HG03565 (cell line): Measurements from ENCODE around the gene USO1.
"Not testable (repeated sequence)": the region's sequence is repeated elsewhere in the genome, so short reads cannot be mapped to it uniquely, and the experiment has no call there.

Experiments used
- ATAC-seq: cut with Tn5 transposase; IDR thresholded peaks from one replicate; pipeline ENCODE4 v1.9.1; 2021; ENCODE audit warnings: mild to moderate bottlenecking, moderate library complexity; ENCODE audit not compliant: unreplicated experiment

Gene USO1

DNA sequence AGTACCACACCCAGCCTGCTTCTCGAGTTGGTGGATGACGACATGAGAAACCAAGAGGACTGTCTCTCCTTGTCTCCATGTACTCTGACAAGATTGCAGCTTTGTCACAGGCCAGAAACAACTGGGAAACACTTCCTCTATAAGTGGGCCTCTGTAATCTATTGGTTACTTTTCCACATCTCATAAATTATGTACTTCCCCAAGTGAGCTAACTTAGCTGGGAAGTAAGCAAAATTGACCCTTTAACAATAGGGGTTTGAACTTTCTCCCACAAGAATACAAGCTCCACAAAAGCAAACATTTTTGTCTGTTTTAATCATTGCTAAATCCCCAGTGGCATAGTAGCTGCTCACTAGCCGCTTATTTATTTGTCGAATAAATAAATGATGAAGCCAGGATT lies 14.1 kb upstream of the USO1 start:
- no peak for ATAC-seq

DNA sequence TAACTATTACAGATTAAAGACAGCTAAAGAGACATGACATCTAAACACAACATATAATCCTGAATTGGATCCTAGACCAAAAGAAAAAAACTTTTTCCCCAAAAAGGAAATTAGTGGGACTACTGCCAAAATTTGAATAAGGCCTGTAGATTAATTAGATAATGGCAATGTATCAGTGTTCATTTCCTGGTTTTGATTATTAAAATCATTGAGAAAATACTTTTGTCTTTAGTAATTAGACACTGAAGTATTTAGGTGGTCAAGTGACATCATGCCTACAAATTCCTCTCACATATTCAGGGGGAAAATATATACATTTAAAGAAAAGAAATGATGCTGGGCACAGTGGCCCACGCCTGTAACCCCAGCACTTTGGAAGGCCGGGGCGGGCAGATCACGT lies 10.4 kb upstream of the USO1 start:
- ATAC-seq: no peak

DNA sequence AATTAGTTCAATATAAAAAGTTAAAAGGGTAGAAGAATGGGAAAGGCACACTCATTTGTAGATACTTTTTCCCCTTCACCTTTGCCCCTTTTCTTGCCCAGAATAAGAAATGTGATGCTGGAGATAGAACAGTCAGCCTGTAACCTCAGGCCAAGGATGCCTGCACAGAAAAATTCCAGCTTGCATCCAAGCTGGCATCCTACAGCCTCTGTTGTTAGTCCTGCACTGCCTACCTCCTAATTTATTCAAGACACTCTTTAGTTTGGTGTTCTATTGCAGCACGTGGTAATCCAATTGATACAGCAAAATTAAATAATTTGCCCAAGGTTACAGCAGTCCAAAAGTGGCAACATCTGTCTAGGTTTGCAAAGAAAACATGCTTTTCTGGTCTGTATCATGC lies 9.7 kb upstream of the USO1 start:
- ATAC-seq: no peak

DNA sequence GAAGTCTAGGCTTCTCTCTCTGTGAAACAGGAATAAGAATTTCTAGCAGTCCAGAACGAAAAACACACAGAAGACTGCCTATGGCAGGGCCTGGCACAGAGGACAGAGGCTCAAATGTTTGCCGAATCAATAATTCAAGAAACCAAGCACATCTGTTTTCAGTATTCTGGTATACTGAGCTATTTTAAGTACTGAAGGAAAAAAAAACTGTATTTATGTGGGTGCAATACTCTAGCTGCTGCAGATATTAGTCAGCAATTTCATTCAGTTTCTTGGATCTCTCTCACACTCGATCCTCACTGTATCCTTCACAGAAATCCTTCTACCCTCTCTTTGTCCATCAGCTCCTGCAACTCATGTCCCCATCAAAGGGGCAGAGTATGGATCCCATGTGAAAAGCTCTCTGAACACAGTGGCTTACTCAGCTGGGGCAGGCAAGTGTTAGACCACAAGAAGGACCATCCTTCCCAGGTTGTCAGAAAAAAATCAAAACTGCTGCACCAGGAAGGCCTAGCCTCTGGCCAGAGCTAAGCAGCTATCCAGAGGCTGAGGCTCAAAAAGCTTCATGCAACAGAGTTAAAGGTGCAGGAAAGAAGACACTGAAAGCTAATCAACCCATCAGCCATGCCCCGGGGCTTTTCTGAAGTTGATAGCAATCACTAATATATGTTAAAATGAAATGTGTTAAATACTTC lies 9.1 kb upstream of the USO1 start:
- ATAC-seq: no peak

DNA sequence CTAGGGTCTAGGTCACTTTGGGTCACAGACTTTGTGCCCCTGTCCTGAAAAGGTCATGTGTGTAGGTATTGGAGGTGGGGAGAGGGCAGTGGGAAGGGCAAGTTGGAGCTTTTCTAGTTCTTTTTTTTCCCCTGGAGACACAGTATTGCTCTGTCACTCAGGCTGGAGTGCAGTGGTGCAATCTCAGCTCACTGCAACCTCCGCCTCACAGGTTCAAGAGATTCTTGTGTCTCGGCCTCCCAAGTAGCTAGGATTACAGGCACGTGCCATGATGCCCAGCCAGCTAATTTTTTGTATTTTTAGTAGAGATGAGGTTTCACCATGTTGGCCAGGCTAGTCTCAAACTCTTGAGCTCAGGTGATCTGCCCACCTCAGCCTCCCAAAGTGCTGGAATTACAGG lies 8.3 kb upstream of the USO1 start:
- ATAC-seq: not testable (repeated sequence)

DNA sequence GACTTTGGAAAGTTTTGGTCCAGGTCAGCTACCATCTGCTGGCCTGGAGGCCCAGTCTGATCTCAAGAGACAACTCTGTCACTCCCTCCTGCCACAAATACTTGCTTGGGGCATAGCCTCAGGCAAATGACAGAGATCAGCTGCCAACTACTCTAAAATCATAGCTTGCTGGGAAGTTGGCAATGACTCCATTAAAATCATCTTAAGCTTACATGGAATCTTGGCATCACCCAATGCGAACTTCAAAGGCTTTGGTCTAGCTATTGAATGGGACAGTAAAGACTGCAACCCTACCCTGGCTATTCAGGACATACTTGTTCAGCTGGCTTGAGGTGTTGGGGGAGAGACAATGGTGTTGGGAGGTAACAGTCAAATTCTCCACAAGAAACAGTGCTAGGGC lies 7.0 kb upstream of the USO1 start:
- no peak for ATAC-seq

DNA sequence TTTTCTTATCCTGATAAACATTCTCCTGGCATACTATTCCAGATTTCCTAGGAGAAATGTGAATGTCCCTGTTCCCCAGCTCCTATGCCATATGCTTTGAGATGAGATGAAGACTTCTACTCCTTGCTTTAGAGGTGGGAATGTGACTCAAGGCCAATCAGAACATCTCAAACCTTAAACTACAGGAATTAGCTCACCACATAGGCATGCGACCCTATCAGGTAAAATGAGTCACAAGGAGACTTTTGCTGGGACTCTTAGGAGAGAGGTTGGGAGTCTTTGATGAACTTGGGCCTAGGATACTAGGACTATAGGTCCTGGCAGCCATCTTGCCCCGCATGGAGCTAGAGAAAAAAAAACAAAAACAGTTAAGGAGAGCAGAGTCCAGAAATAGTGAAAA lies 5.8 kb upstream of the USO1 start:
- no peak for ATAC-seq

DNA sequence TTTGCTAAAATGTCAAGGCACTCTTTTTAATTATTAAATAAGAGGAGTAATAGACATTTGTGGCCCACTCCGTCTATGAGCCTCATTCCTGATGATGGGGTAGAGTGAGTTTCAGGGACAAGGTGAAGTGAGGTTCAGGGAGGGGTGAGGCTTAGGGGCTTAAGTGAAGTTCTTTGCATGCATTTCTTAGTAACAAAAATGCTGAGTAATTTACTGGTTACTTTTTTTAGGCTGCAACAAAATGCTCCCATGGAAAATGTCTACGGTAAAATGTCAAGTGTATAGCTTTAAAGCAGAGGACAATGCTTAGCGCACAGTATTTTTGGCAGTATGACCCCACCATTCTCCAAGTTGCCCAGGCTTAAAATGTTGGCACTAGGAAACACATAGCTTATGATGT lies 2.0 kb upstream of the USO1 start:
- ATAC-seq: no peak

DNA sequence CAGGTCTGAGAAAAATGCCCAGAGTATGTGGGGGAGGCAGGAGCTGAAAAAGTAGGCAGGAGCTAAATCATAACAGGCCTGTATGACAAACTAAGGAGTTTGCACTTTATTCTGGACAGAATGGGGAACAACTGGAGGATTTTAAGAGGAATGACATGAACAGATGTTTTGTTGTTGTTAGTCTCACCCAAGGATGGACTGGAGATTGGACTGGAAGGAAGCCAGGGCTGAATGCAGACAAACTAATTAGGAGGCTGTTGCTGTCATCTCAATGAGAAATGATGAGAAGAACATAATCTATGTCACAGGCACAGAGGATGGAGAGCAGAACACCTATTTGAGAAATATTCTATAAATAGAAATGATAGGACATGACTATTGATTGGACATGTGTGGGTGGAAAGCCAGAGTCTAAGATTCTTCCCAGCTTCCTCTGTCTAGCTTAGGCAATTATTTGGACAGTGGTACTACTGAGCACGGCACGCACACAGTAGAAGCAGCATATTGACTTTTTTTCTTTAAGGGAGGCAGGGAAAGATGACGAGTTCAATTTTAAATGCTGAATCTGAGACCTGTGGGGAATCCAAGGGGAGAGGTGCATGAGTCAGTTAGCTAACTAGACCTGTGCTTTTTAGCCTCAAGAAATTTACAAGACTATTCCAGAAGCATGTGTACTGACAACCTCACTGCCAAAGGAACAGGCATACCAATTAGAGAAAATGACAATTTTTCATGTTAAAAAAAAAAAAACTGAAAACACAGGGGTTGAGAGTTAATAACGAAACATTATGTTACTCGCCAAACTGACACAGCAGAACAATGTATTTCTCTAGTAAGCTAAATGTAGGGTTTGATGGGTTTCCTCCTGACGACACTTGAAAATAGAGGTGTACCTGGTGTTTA lies 963 bp upstream of the USO1 start:
- ATAC-seq: no peak

DNA sequence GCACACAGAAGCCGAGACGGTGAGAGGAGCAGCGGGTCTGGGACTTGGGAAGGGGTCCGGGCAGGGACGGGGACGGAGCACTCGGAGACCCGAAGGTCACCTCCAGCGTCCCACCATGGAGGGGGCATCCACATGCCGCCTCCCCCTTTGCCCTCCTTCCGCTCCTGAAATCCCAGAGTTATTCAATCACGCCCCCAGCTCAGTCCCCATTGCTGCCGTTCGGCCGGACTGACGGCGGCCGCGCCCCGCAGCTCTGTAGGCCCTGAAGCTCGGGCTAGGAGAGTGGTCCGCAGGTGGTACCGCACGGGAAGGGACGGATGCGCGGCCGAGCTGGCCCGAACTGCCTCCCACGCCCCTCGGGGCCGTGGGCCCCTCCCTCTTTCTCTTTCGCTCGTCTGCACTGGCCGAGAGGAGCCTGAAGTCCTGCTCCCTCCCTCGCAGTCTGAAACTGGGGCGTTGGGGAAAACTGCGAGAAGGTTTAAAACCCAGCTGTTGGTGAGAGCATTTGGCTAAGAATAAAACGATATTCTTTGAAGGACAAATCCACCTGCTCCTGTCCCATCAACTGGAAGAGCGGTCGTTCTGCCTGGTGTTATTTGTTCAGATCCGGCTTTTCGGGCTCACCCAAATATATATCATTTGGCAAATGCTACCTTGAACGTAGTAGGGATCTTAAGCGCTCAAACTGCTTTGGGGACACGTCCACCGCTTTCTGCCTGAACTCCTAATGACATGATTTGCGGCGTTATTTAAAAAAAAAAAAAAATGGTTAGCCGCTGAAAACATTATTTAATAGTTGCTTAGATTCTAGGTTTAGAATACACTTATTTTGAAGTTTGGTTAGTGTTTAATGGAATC lies 719 bp downstream of the USO1 start:
- ATAC-seq: peak; percentile 29

DNA sequence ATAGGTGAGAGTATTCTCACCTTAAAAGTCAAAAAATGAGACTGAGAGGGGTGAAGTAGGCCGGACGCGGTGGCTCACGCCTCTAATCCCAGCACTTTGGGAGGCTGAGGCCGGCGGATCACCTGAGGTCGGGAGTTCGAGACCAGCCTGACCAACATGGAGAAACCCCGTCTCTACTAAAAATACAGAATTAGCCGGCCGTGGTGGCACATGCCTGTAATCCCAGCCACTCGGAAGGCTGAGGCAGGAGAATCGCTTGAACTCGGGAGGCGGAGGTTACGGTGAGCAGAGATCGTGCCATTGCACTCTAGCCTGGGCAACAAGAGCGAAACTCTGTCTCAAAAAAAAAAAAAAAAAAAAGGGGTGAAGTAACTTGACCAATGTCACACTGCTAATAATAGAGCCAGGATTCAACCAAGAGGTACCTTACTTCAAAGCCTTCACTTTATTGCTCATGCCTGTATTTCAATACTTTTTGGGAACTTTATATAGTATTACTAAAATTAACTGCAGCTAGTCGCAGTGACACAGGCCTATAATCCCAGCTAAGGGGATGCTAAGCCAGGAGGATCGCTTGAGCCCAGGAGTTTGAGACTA lies 1.7 kb downstream of the USO1 start:
- ATAC-seq: not testable (repeated sequence)

DNA sequence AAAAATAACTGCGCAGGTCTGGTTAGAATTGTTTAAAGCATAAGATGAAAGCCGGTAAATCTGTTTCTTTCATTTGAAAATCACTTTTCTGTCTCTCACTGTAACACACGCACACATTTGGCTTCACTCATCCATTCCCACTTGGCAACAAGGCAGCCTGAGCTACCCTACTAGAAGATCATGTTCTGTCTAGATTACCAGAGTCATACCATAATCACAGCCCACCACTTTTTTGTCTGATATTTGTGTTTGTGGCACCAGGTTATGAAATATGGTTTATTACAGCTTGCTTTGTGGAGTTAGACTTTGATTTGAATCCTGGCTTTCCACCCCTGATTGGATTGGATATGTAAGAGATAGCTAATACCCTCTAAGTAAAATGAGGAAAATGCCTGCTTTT lies 2.2 kb downstream of the USO1 start:
- no peak for ATAC-seq

DNA sequence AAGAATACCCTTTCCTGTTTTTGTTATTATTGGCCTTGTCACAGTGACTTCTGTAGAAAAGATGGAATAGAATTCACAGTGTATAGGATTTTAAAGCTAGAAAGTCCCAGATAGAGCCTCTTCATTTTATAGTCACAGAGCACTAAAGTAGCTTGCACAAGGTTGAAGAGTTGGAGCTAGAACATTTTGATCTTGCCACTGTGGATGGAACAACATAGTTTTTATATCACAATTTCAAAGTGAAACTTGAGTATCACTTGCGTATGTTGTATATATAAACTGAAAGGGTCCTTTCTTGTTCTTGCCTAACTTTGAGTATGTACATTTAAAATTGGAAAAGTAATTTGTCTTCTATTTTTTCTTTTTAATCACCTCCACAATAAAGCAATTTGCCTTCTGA lies 2.7 kb downstream of the USO1 start:
- no peak for ATAC-seq

DNA sequence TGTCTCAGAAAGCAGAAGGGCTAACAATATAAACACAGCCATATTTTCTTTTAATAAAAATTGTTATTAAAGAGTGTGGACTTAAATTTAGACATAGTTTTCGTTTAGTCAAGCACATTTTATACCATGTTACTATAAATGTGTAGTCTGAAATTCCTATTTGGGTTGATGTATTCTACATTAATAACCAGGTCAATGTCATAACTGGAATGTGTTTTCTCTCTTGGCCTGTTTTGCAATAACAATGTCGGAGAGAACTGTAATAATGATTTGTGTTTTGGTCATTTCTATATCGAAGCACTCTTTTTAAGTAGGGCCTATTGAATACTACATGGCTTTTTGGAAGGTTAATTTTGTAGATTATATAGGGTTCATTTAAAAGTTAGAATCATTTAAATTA lies 5.5 kb downstream of the USO1 start:
- ATAC-seq: no peak

DNA sequence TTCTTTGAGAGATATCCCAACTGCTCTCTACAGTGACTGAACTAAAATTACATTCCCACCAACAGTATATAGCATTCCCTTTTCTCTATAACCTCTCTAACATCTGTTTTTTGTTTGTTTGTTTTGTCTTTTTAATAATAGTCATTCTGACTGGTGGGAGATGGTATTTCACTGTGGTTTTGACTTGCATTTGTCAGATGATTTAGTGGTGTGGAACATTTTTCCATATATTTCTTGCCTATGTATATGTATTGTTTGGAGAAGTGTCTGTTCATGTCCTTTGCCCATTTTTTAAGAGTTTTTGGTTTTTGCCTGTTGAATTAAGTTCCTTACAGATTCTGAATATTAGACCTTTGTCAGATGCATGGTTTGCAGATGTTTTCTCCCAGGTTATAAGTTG lies 9.0 kb downstream of the USO1 start:
- no peak for ATAC-seq

DNA sequence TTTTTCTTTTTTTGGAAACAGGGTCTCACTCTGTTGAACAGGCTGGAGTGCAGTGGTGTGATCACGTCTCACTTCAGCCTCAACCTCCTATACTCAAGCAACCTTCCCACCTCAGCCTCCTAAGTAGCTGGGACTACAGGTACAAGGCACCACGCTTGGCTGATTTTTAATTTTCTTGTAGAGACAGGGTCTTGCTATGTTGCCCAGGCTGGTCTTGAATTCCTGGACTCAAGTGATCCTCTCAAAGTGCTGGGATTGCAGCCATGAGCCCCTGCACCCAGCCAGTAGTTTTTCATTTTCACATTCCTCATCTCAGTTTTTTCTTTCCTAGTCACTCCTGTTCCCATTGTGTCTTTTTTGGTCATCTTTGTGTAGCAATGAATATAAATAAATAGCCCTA lies 11.1 kb downstream of the USO1 start:
- ATAC-seq: no peak

DNA sequence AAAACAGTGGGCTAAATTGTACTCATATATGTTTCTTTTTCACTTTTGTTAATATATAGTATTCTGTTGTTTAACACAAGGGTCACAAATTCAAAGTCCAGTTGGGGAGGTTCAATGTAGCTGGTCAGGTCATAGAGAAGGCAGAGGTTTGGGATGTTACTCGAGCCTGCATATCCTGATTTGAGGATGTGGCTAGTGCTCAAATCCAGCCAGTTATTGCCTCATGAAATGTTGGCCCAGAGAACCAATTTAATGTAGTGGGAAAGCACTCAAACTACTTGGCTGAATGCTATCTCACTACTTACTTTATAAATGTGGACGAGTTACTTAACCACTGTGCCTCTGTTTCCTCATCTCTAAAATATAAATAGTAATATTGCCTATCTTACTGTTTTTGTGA lies 12.5 kb downstream of the USO1 start:
- no peak for ATAC-seq

DNA sequence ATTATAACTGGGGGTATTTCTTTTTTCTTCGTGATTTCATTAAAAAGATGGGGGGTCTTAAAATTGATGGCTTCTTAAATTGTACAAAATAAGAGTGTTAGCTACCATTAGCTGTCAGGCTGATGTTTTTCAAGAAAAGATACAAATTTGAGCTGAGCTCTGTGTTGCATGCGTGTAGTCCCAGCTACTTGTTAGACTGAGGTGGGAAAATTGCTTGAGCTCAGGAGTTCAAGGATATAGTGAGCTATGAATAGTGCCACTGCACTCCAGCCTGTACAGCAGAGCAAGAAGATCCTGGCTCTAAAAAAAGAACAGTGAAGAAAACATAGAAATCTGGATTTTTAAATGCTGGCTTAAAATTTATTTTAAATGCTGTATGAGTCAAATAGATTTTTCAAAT lies 13.0 kb downstream of the USO1 start:
- no peak for ATAC-seq

DNA sequence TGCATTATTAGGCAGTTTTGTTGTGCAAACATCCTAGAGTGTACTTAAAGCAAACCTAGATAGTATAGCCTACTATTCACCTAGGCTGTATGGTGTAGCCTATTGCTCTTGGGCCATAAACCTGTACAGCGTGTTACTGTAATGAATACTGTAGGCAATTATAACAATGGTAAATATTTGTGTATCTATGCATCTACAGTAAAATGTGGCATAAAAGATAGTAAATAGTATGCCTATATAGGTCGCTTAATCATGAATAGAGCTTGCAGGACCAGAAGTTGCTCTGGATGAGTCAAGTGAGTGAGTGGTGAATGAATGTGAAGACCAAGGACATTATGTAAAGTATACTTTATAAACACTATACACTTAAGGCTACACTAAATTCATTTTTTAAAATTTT lies 16.6 kb downstream of the USO1 start:
- ATAC-seq: no peak

DNA sequence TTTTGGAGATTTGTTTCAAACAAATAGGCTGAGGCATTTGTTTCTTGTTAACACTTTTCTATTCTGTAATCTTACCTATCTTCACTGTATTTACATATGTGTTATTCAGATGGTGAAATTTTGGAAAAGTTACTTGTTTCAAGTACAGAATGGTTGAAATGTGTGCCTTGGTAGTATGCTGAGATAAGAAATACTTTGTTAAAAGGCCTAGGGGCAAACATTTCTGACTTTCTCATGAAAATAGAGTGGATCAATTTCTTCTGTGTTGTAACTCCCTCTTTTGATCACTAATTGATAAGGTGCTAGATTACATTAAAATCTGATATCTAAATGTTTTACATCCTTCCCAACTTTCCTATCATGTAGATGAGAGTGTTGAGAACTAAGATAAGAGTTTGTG lies 18.1 kb downstream of the USO1 start:
- ATAC-seq: no peak

DNA sequence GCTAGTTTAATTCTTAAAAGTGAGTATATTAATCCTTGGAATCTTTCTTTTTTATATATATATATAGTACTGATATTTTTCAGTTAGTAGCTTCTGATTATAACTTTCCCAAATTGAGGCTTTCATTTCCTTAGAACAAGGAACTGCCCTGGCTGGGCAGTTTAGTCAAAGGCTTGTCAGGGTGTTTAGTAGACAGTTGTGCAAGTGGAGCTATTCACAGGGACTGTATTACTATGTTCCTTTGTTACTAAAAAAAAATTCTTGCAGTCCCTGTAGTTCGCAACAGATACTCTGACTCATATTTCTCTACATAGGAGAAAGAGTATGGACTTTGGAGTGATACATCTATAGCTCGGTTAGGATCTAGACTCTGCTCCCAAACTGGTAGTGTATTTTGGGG lies 20.8 kb downstream of the USO1 start:
- no peak for ATAC-seq
